NCI-H2081 treated with DMSO at 0.1 percent for 48 hours (cell line): ENCODE results near the gene ZNF280A.
"Not testable (repeated sequence)": the region's sequence is repeated elsewhere in the genome, so short reads cannot be mapped to it uniquely, and the experiment has no call there.

Source experiments
- DNase-seq: peaks from one replicate; lab custom pipeline; 2025; lab: John Stamatoyannopoulos, UW

The ZNF280A gene

GRCh38 chr22:22513619-22514018 is 6.5 kb downstream of the ZNF280A start:
- no peak for DNase-seq

- no peak for DNase-seq
Measured at GRCh38 chr22:22512951-22513350, 7.1 kb downstream of the ZNF280A start.

- DNase-seq: not testable (repeated sequence)
Measured at GRCh38 chr22:22510833-22511232, 9.2 kb downstream of the ZNF280A start.

GRCh38 chr22:22509912-22510311 is 10.2 kb downstream of the ZNF280A start:
- not testable (repeated sequence) for DNase-seq

- DNase-seq: no peak
Measured at GRCh38 chr22:22508274-22509176, 11.5 kb downstream of the ZNF280A start, which contains the start of gene ZNF280B. Gene ZNF280B (minus strand): TSS chr22:22508742. CDS start chr22:22489398, 19,344 bp downstream.

GRCh38 chr22:22507743-22508273 is 12.3 kb downstream of the ZNF280A start:
- no peak for DNase-seq

GRCh38 chr22:22506736-22507135 is 13.3 kb downstream of the ZNF280A start:
- DNase-seq: no peak

- no peak for DNase-seq
Measured at GRCh38 chr22:22498267-22498666, 21.8 kb downstream of the ZNF280A start.

- DNase-seq: not testable (repeated sequence)
Measured at GRCh38 chr22:22491589-22491988, 28.5 kb downstream of the ZNF280A start.

- DNase-seq: no peak
Measured at GRCh38 chr22:22488736-22489135, 31.3 kb downstream of the ZNF280A start.

GRCh38 chr22:22487869-22488597 is 32.0 kb downstream of the ZNF280A start:
- no peak for DNase-seq

- DNase-seq: no peak
Measured at GRCh38 chr22:22487059-22487458, 33.0 kb downstream of the ZNF280A start.

GRCh38 chr22:22486132-22486899 is 33.8 kb downstream of the ZNF280A start:
- DNase-seq: no peak

GRCh38 chr22:22485524-22485923 is 34.5 kb downstream of the ZNF280A start:
- DNase-seq: no peak

- no peak for DNase-seq
Measured at GRCh38 chr22:22484023-22484422, 36.0 kb downstream of the ZNF280A start.

GRCh38 chr22:22480940-22481339 is 39.1 kb downstream of the ZNF280A start:
- no peak for DNase-seq

GRCh38 chr22:22479999-22480532 is 40.0 kb downstream of the ZNF280A start:
- DNase-seq: no peak

GRCh38 chr22:22479116-22479515 is 41.0 kb downstream of the ZNF280A start:
- DNase-seq: no peak

GRCh38 chr22:22478470-22478869 is 41.6 kb downstream of the ZNF280A start:
- no peak for DNase-seq

- DNase-seq: no peak
Measured at GRCh38 chr22:22474733-22475132, 45.3 kb downstream of the ZNF280A start.

- DNase-seq: not testable (repeated sequence)
Measured at GRCh38 chr22:22471104-22471503, 49.0 kb downstream of the ZNF280A start.

GRCh38 chr22:22469527-22469926 is 50.5 kb downstream of the ZNF280A start:
- no peak for DNase-seq
